ENCODE data around the gene SMIM36. TPM values are rescaled to one million over a fixed set of nuclear protein-coding genes. Genes with fewer than 3 reads are reported as not detected.
"Not testable (repeated sequence)": the region's sequence is repeated elsewhere in the genome, so short reads cannot be mapped to it uniquely, and the experiment has no call there.

Gene SMIM36
- total RNA-seq, 1 donor from 2014 or later, result not detected

- Histone ChIP-seq H3K27me3 (no peaks in the 10 kb centered on the region), H3K9me3 (no peaks in the 10 kb centered on the region), H3K4me3 (no peak overlapping the region), H3K36me3 (no peaks in the 10 kb centered on the region), H3K4me1 (no peaks in the 10 kb centered on the region), H3K27ac (no peak overlapping the region)
- intact Hi-C loops (cut with DNase I), result no loop called here
- no peak for DNase-seq (ENCODE audit: low spot score in 2 of 2)
- no peak for TF ChIP-seq CTCF (IDR thresholded peaks at IDR 0.05)
Measured at GRCh38 chr17:55520402-55520801, 9.2 kb upstream of the SMIM36 start.

GRCh38 chr17:55518510-55518909 is 7.3 kb upstream of the SMIM36 start:
- Histone ChIP-seq H3K4me3 (no peak overlapping the region), H3K4me1 (no peaks in the 10 kb centered on the region), H3K27ac (no peak overlapping the region), H3K9me3 (no peaks in the 10 kb centered on the region), H3K27me3 (no peaks in the 10 kb centered on the region), H3K36me3 (no peaks in the 10 kb centered on the region)
- TF ChIP-seq CTCF (IDR thresholded peaks at IDR 0.05), result no peak
- no peak for DNase-seq (ENCODE audit: low spot score in 2 of 2)
- intact Hi-C loops (cut with DNase I), result loop anchor here (10.0 kb wide), 1 partner anchor 174 kb away; no protein-coding TSS in a partner anchor

GRCh38 chr17:55513885-55514590 is 2.8 kb upstream of the SMIM36 start:
- Histone ChIP-seq H3K27me3 (no peaks in the 10 kb centered on the region), H3K4me3 (no peak overlapping the region), H3K36me3 (no peaks in the 10 kb centered on the region), H3K27ac (no peak overlapping the region), H3K4me1 (no peaks in the 10 kb centered on the region), H3K9me3 (no peaks in the 10 kb centered on the region)
- peak; percentile 12 to 82 for DNase-seq (ENCODE audit: low spot score in 2 of 2)
- intact Hi-C loops (cut with DNase I), result loop anchor here (10.0 kb wide), 1 partner anchor 169 kb away; no protein-coding TSS in a partner anchor
- peak; percentile 64 to 87 (median 87) for TF ChIP-seq CTCF (IDR thresholded peaks at IDR 0.05)

GRCh38 chr17:55507669-55508068 is 3.6 kb downstream of the SMIM36 start:
- H3K4me3 ChIP-seq; H3K4me1 ChIP-seq; H3K36me3 ChIP-seq; H3K27ac ChIP-seq; H3K9me3 ChIP-seq; H3K27me3 ChIP-seq; DNase-seq (ENCODE audit: low spot score in 2 of 2); intact Hi-C loops (cut with DNase I): not testable (repeated sequence)

- H3K4me3 ChIP-seq; intact Hi-C loops (cut with DNase I): not testable (repeated sequence)
Measured at GRCh38 chr17:55501626-55502025, 9.6 kb downstream of the SMIM36 start.

GRCh38 chr17:55500103-55500502 is 11.1 kb downstream of the SMIM36 start:
- Histone ChIP-seq H3K9me3 (no peaks in the 10 kb centered on the region), H3K4me1 (no peaks in the 10 kb centered on the region), H3K4me3 (no peak overlapping the region), H3K27ac (no peak overlapping the region), H3K36me3 (no peaks in the 10 kb centered on the region), H3K27me3 (no peaks in the 10 kb centered on the region)
- intact Hi-C loops (cut with DNase I), result no loop called here
- TF ChIP-seq CTCF (IDR thresholded peaks at IDR 0.05), result no peak
- DNase-seq (ENCODE audit: low spot score in 2 of 2), result no peak

More at GRCh38 chr17:55501626-55502025, 9.6 kb downstream of the SMIM36 start:
- H3K4me1 ChIP-seq; H3K27me3 ChIP-seq; H3K27ac ChIP-seq; DNase-seq (ENCODE audit: low spot score in 2 of 2); H3K36me3 ChIP-seq; H3K9me3 ChIP-seq: not testable (repeated sequence)

Measured in ascending aorta (tissue), 2 donors.